MM.1S (cell line): Measurements from ENCODE around the gene TIGD4.

ENCODE experiments used
- DNase-seq: peaks from one replicate; pipeline ENCODE4 v3.0.0-alpha.2; 2015
- H2AFZ ChIP-seq: fragments of 300-600 bp; sonication (generic); 2 replicates; pipeline ENCODE4 v1.6.0; 2016; ENCODE audit warnings: antibody characterized with exemption, low read length
- H3F3A ChIP-seq: fragments of 300-600 bp; sonication (generic); 2 replicates; pipeline ENCODE4 v1.6.1; 2016; ENCODE audit warnings: mild to moderate bottlenecking, antibody characterized with exemption, low read length, moderate library complexity, mixed read lengths; ENCODE audit not compliant: insufficient read depth
- H3K27ac ChIP-seq: fragments of 300-600 bp; sonication (generic); 2 replicates; pipeline ENCODE4 v1.5.1; 2016; ENCODE audit warnings: mild to moderate bottlenecking, low read length
- H3K27me3 ChIP-seq: fragments of 300-600 bp; sonication (generic); replicated peaks from 2 replicates; pipeline ENCODE4 v1.6.0; 2016; ENCODE audit warnings: low read length; ENCODE audit not compliant: insufficient read depth
- H3K36me3 ChIP-seq: fragments of 300-600 bp; sonication (generic); replicated peaks from 2 replicates; pipeline ENCODE4 v1.6.1; 2016; ENCODE audit warnings: mild to moderate bottlenecking, low read length, mixed read lengths; ENCODE audit not compliant: insufficient read depth
- H3K4me1 ChIP-seq: fragments of 300-600 bp; sonication (generic); 2 replicates; pipeline ENCODE4 v1.6.1; 2016; ENCODE audit warnings: low read length, mixed read lengths
- H3K4me2 ChIP-seq: fragments of 300-600 bp; sonication (generic); 2 replicates; pipeline ENCODE4 v1.6.0; 2016; ENCODE audit warnings: low read depth, low read length
- H3K4me3 ChIP-seq: fragments of 300-600 bp; sonication (generic); 2 replicates; pipeline ENCODE4 v1.5.1; 2016; ENCODE audit warnings: low read length, mixed read lengths
- H3K79me2 ChIP-seq: fragments of 300-600 bp; sonication (generic); 2 replicates; pipeline ENCODE4 v1.6.1; 2016; ENCODE audit warnings: mixed run types, low read length, mixed read lengths
- H3K9ac ChIP-seq: fragments of 300-600 bp; sonication (generic); 2 replicates; pipeline ENCODE4 v1.6.1; 2016; ENCODE audit warnings: low read length, mixed read lengths
- H3K9me2 ChIP-seq: fragments of 300-600 bp; sonication (generic); replicated peaks from 2 replicates; pipeline ENCODE4 v1.6.1; 2016; ENCODE audit warnings: mild to moderate bottlenecking, low read length, mixed read lengths; ENCODE audit not compliant: insufficient read depth
- H3K9me3 ChIP-seq: fragments of 300-600 bp; sonication (generic); replicated peaks from 2 replicates; pipeline ENCODE4 v1.6.1; 2016; ENCODE audit warnings: mild to moderate bottlenecking, low read length, mixed read lengths; ENCODE audit not compliant: insufficient read depth
- H4K20me1 ChIP-seq: fragments of 300-600 bp; sonication (generic); 2 replicates; pipeline ENCODE4 v1.6.1; 2016; ENCODE audit warnings: mild to moderate bottlenecking, low read length, moderate library complexity, mixed read lengths; ENCODE audit not compliant: insufficient read depth
- EZH2 ChIP-seq: fragments of 300-600 bp; sonication (generic); optimal IDR thresholded peaks from 2 replicates; pipeline ENCODE3; 2017; ENCODE audit warnings: low read depth, mild to moderate bottlenecking, antibody characterized with exemption, low read length, mixed read lengths
- EZH2phosphoT487 ChIP-seq: fragments of 300-600 bp; sonication (generic); IDR thresholded peaks from 2 replicates; pipeline ENCODE4 v1.6.1; 2018; ENCODE audit warnings: antibody characterized with exemption, low read length
- TF ChIP-seq, protein P1 (sequence below): fragments of 300-600 bp; sonication (generic); IDR thresholded peaks from 2 replicates; pipeline ENCODE4 v1.5.1; 2016; ENCODE audit warnings: antibody characterized with exemption, low read length, mixed read lengths

Gene TIGD4

DNA sequence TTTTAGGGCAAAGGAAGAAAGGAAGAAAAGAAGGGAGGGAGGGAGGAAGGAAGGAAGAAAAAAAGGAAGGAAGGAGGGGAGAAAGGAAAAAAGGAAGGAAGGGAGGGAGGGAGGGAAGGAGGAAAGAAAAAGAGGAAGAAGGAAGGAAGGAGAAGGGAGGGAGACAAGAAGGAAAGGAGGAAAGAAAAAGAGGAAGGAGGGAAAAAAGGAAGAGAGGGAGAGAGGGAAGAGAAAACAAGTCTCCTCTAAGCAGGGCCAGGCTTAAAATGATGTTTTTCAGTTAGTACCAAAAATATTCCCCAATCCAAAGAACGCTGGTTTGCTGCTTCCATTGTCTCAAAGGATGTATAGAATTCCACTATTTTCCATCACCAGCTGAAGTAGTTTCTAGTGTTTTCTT is 2.0 kb downstream of the TIGD4 start:
- Histone ChIP-seq H2AFZ (no peak overlapping the region), H3K4me2 (no peak overlapping the region), H4K20me1 (no peaks in the 10 kb centered on the region), H3K9me2 (no peaks in the 10 kb centered on the region), H3K27me3 (no peaks in the 10 kb centered on the region), H3K4me3 (no peak overlapping the region), H3K36me3 (no peaks in the 10 kb centered on the region), H3K27ac (no peak overlapping the region), H3K9me3 (no peaks in the 10 kb centered on the region), H3K4me1 (peaks cover 29% of the 10 kb centered on the region), H3F3A (peaks cover 6% of the 10 kb centered on the region; the same call in 1 of the 2 replicates), H3K79me2 (peaks cover 27% of the 10 kb centered on the region), H3K9ac (no peak overlapping the region)
- DNase-seq, result no peak
- TF ChIP-seq, protein P1, sequence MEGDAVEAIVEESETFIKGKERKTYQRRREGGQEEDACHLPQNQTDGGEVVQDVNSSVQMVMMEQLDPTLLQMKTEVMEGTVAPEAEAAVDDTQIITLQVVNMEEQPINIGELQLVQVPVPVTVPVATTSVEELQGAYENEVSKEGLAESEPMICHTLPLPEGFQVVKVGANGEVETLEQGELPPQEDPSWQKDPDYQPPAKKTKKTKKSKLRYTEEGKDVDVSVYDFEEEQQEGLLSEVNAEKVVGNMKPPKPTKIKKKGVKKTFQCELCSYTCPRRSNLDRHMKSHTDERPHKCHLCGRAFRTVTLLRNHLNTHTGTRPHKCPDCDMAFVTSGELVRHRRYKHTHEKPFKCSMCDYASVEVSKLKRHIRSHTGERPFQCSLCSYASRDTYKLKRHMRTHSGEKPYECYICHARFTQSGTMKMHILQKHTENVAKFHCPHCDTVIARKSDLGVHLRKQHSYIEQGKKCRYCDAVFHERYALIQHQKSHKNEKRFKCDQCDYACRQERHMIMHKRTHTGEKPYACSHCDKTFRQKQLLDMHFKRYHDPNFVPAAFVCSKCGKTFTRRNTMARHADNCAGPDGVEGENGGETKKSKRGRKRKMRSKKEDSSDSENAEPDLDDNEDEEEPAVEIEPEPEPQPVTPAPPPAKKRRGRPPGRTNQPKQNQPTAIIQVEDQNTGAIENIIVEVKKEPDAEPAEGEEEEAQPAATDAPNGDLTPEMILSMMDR, result no peak
- no peak for TF ChIP-seq EZH2phosphoT487
- TF ChIP-seq EZH2, result no peak

DNA sequence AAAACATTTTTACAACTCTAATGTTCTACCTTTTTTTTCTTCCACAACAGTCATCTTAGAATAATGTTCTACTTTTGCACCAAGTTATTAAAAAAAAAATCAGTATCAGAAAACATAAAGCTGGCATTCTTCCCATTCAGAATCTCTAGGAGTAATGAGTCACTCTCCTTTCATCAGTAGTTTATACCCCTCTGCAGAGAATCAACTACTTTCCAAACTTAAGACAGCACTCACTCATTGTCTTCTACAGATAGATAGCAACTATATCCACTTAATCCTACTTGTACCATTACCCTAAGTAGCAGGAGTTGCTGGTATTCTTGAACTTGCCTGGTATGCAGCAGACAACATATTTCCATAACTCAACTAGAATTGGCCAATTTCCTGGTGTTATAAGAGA is 3.2 kb downstream of the TIGD4 start:
- DNase-seq, result no peak
- Histone ChIP-seq H3K9me2 (no peaks in the 10 kb centered on the region), H3K4me1 (peaks cover 28% of the 10 kb centered on the region), H3K79me2 (peaks cover 15% of the 10 kb centered on the region), H2AFZ (no peak overlapping the region), H3K27ac (no peak overlapping the region), H3K9ac (no peak overlapping the region), H3K4me3 (no peak overlapping the region), H4K20me1 (no peaks in the 10 kb centered on the region), H3K9me3 (no peaks in the 10 kb centered on the region), H3K36me3 (no peaks in the 10 kb centered on the region), H3F3A (peaks cover 9% of the 10 kb centered on the region; the same call in 1 of the 2 replicates), H3K4me2 (no peak overlapping the region), H3K27me3 (no peaks in the 10 kb centered on the region)
- TF ChIP-seq EZH2phosphoT487 (no peak), EZH2 (no peak)
- TF ChIP-seq, protein P1, result no peak

DNA sequence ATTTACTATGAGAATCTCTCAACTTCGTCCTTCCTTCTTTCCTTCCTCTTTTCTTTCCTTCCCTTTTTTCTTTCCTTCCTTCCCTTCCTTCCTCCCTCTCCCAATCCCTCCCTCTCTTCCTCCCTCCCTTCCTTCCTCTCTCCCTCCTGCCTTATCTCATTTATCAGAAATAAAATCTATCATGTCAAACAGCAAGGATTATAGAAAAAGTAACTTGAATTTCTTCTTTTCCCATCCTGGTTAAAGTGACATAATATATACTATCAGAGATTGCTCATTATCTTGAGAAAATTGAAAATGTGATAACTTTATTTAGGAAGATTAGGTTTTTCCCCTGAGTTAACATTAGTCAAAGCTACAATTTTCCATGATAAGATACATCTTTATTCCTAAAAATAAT is 5.6 kb downstream of the TIGD4 start:
- no peak for DNase-seq
- no peaks in the 10 kb centered on the region for H3K36me3 ChIP-seq
- H3F3A ChIP-seq, result peaks cover 4% of the 10 kb centered on the region; the same call in 1 of the 2 replicates
- no peaks in the 10 kb centered on the region for H3K27me3 ChIP-seq
- no peak overlapping the region for H3K27ac ChIP-seq
- H3K79me2 ChIP-seq, result no peaks in the 10 kb centered on the region
- H3K9me3 ChIP-seq, result no peaks in the 10 kb centered on the region
- TF ChIP-seq EZH2 (no peak), EZH2phosphoT487 (no peak)
- TF ChIP-seq, protein P1, result no peak
- H4K20me1 ChIP-seq, result no peaks in the 10 kb centered on the region
- peaks cover 33% of the 10 kb centered on the region for H3K4me1 ChIP-seq
- H2AFZ ChIP-seq, result no peak overlapping the region
- H3K4me3 ChIP-seq, result no peak overlapping the region
- no peak overlapping the region for H3K4me2 ChIP-seq
- H3K9ac ChIP-seq, result no peak overlapping the region
- no peaks in the 10 kb centered on the region for H3K9me2 ChIP-seq
